ENCODE data around the gene LEMD3.
"Not testable (repeated sequence)": the region's sequence is repeated elsewhere in the genome, so short reads cannot be mapped to it uniquely, and the experiment has no call there.

The LEMD3 gene

DNA sequence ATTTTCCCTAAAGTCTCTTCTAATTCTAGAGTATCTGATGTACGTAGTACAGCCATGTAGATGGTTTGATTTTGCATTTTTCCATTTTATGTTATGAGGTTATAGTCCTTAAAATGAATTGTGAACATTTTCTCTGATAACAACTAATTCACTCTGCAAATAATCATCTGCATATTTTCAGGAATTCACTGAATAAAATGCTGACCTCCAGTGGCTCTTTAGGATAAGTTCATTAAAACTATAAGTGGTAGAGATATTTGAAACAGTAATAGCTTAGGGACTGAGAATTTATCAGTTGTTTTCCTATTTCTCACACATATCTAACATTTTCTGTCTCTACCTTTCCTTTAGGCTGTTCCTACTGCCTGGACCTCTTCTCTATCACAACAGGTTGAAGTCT lies 113.5 kb downstream of the LEMD3 start:
- ChIA-PET CTCF (interaction anchor here (2.2 kb wide), 2 partner anchors 11 to 18 kb away, joined by 9 to 13 read pairs; no protein-coding TSS in a partner anchor), POLR2A (no interaction called here)
- no peak overlapping the region for H3K4me3 ChIP-seq (ENCODE audit: low read depth, low read length)
- TF ChIP-seq, protein P1, sequence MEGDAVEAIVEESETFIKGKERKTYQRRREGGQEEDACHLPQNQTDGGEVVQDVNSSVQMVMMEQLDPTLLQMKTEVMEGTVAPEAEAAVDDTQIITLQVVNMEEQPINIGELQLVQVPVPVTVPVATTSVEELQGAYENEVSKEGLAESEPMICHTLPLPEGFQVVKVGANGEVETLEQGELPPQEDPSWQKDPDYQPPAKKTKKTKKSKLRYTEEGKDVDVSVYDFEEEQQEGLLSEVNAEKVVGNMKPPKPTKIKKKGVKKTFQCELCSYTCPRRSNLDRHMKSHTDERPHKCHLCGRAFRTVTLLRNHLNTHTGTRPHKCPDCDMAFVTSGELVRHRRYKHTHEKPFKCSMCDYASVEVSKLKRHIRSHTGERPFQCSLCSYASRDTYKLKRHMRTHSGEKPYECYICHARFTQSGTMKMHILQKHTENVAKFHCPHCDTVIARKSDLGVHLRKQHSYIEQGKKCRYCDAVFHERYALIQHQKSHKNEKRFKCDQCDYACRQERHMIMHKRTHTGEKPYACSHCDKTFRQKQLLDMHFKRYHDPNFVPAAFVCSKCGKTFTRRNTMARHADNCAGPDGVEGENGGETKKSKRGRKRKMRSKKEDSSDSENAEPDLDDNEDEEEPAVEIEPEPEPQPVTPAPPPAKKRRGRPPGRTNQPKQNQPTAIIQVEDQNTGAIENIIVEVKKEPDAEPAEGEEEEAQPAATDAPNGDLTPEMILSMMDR (IDR thresholded peaks at IDR 0.05; ENCODE audit: insufficient read depth, low read length, missing control alignments), result no peak
- DNase-seq (ENCODE audit: low read depth, low spot score), result no peak

DNA sequence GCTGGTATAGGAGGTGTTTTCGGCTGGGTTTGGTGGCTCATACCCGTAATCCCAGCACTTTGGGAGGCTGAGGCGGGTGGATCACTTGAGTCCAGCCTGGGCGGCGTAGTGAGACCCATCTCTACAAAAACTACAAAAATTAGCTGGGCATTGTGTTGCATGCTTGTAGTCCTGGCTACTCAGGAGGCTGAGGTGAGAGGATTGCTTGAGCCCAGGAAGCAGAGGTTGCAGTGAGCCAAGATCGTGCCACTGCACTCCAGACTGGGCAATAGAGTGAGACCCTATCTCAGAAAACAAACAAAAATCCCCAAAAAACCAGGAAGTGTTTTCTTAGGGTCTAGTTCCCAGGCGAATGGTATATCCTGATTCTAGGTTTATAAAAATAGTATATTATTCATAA lies 116.1 kb downstream of the LEMD3 start:
- DNase-seq (ENCODE audit: low read depth, low spot score); H3K4me3 ChIP-seq (ENCODE audit: low read depth, low read length); POLR2A ChIA-PET: not testable (repeated sequence)
- CTCF ChIA-PET, result interaction anchor here (2.3 kb wide), 1 partner anchor 21 kb away, joined by 8 read pairs; no protein-coding TSS in a partner anchor

DNA sequence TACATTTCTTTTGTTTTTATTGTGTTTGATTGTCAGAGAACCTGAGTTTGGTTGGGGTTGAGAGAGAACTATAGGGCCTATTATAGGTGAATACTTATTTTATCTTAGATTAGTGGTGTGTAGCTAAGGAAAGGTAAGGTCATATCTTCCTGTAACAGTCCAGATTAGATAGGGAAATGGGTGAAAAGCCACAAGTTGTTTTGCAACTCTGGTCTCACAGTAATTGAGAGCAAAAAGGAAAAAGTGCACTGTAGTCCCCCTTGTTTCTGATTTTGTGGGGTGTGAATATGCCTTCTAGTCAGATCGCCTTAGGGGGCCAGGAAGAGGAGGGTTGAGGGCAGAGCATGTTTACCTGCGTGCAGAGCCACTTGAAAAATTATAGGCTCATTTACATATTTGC lies 118.0 kb downstream of the LEMD3 start:
- no peak overlapping the region for H3K4me3 ChIP-seq (ENCODE audit: low read depth, low read length)
- POLR2A ChIA-PET, result interaction anchor here (0.7 kb wide), 1 partner anchor 580 kb away, joined by 3 read pairs; no protein-coding TSS in a partner anchor
- CTCF ChIA-PET, result interaction anchor here (2.3 to 5.8 kb wide), 2 partner anchors 14 to 19 kb away, joined by 8 to 34 read pairs; no protein-coding TSS in a partner anchor
- DNase-seq (ENCODE audit: low read depth, low spot score), result no peak
- TF ChIP-seq, protein P1 (IDR thresholded peaks at IDR 0.05; ENCODE audit: insufficient read depth, low read length, missing control alignments), result no peak

DNA sequence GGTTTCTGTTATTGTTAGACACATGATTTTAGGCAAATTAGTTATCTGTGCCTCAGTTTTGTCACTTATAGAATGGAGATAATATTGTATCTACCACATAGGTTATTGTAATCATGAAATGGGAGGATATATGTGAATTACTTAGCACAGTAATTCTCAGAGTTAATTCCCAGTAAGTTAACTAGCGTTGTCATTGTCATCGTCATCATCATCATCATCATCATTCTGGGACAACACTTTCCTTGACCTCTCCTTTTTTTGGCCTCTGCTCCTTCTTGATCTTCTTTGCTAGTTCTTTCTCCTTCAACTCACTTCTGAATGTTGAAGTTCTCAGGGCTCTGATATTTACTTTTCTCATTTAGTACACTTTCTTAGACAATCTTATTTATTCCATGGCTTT lies 122.9 kb downstream of the LEMD3 start:
- TF ChIP-seq, protein P1 (IDR thresholded peaks at IDR 0.05; ENCODE audit: insufficient read depth, low read length, missing control alignments), result no peak
- no peak overlapping the region for H3K4me3 ChIP-seq (ENCODE audit: low read depth, low read length)
- ChIA-PET CTCF (interaction anchor here (0.6 to 5.8 kb wide), 5 partner anchors 9 to 423 kb away, joined by 3 to 34 read pairs (median 9); no protein-coding TSS in a partner anchor), POLR2A (no interaction called here)
- no peak for DNase-seq (ENCODE audit: low read depth, low spot score)

DNA sequence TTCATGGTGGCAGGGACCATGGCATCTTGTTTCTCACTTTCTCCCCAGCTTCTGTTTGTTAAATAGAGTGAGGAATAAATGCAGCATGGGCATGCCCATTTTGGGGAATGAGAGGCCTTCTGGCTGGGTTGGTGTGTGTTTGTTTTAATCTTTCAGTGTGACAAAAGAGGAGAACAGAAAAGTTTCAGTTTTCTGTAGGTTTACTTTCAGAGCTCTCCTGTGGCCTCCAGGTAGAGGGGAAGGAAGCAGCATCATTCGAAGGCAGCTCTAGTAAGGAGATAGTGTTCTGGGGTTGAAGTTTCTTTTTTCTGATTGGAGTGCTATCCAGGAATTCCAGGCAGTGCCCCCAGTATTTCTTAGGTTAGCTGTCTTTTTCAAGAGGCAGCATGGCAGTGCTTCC lies 124.4 kb downstream of the LEMD3 start:
- ChIA-PET CTCF (interaction anchor here (1.7 to 2.2 kb wide), 3 partner anchors 11 to 62 kb away, joined by 4 to 13 read pairs (median 9); no protein-coding TSS in a partner anchor), POLR2A (no interaction called here)
- H3K4me3 ChIP-seq (ENCODE audit: low read depth, low read length), result no peak overlapping the region
- no peak for DNase-seq (ENCODE audit: low read depth, low spot score)
- TF ChIP-seq, protein P1 (IDR thresholded peaks at IDR 0.05; ENCODE audit: insufficient read depth, low read length, missing control alignments), result no peak

DNA sequence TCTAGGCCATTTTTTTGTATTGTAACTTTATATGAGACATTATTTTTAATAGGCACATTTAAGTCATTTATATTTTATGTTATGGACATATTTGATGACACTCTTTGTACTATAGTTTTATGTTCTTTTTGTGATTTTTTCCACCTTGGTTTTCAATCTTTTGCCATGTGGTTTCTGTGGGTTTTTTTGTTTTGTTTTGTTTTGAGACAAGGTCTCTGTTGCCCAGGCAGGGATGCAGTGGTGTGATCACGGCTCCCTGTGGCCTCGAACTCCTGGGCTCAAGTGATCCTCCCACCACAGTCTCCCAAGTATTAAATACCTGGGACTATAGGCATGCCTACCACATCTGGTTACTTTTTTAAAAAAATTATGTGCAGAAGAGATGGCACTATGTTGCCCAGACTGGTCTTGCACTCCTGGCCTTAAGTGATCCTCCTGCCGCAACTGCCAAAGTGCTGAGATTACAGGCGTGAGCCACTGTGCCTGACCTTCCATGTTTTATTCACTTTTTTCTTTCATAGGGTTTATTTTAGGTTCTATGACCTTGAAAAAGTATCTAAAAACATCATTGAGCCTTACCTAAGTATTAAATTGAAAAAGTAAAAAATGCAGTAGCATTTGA lies 125.4 kb downstream of the LEMD3 start:
- TF ChIP-seq, protein P1 (IDR thresholded peaks at IDR 0.05; ENCODE audit: insufficient read depth, low read length, missing control alignments), result no peak
- DNase-seq (ENCODE audit: low read depth, low spot score), result no peak
- POLR2A ChIA-PET, result no interaction called here
- CTCF ChIA-PET, result interaction anchor here (0.7 to 2.2 kb wide), 3 partner anchors 10 to 14 kb away, joined by 3 to 13 read pairs (median 9); no protein-coding TSS in a partner anchor
- H3K4me3 ChIP-seq (ENCODE audit: low read depth, low read length), result no peak overlapping the region
